ENCODE measurements around the gene GARIN5A. TPM values are rescaled to one million over a fixed set of nuclear protein-coding genes. Genes with fewer than 3 reads are reported as not detected.

The GARIN5A gene
- total and polyA plus RNA-seq, 12 donors: 1.2 to 4.3 (median 1.9) TPM

GRCh38 chr19:50428772-50429463, 47.7 kb downstream of the GARIN5A start:
- peaks cover 0 to 31% (median 20%) of the 10 kb centered on the region in 9 donors for H3K4me1 ChIP-seq
- H3K27ac ChIP-seq: peak overlapping the region in 1 of 10 donors; percentile 88
- no peak for TF ChIP-seq CTCF (IDR thresholded peaks at IDR 0.05)
- intact Hi-C loops (cut with DNase I): no loop called here
- ATAC-seq (no peak), DNase-seq (no peak)
- 78 to 88% methylated on average over 7 of the region's 7 CpGs for WGBS, 2 donors
- H3K9me3 ChIP-seq: no peaks in the 10 kb centered on the region
- H3K36me3 ChIP-seq: no peaks in the 10 kb centered on the region
- H3K4me3 ChIP-seq: no peak overlapping the region
- H3K27me3 ChIP-seq: peaks cover 0 to 38% (median 14%) of the 10 kb centered on the region in 7 donors

- peak overlapping the region in 9 of 10 donors; percentile 3 to 39 (median 33) for H3K4me3 ChIP-seq
- H3K36me3 ChIP-seq: no peaks in the 10 kb centered on the region
- peak overlapping the region in 6 of 10 donors; percentile 21 to 88 (median 33) for H3K27ac ChIP-seq
- H3K9me3 ChIP-seq: no peaks in the 10 kb centered on the region
- DNase-seq (peak; percentile 80 to 85), ATAC-seq (peak; percentile 37 to 82 (median 68))
- H3K4me1 ChIP-seq: peaks cover 0 to 31% (median 20%) of the 10 kb centered on the region in 9 donors
- TF ChIP-seq CTCF (IDR thresholded peaks at IDR 0.05): no peak
- WGBS, 2 donors: 3 to 7% methylated on average over 38 of the region's 38 CpGs
- peaks cover 0 to 29% (median 16%) of the 10 kb centered on the region in 7 donors for H3K27me3 ChIP-seq
- intact Hi-C loops (cut with DNase I): no loop called here
These were observed 48.6 kb downstream of the GARIN5A start for GRCh38 chr19:50427997-50428425.

GRCh38 chr19:50427318-50427925, 49.2 kb downstream of the GARIN5A start:
- DNase-seq (no peak), ATAC-seq (no peak)
- H3K36me3 ChIP-seq: no peaks in the 10 kb centered on the region
- H3K9me3 ChIP-seq: no peaks in the 10 kb centered on the region
- 83 to 85% methylated on average over 26 of the region's 26 CpGs for WGBS, 2 donors
- peaks cover 0 to 25% (median 17%) of the 10 kb centered on the region in 9 donors for H3K4me1 ChIP-seq
- peak overlapping the region in 5 of 10 donors; percentile 22 to 88 (median 43) for H3K27ac ChIP-seq
- intact Hi-C loops (cut with DNase I): no loop called here
- H3K4me3 ChIP-seq: peak overlapping the region in 7 of 10 donors; percentile 18 to 39 (median 34)
- TF ChIP-seq CTCF (IDR thresholded peaks at IDR 0.05): no peak
- H3K27me3 ChIP-seq: peaks cover 0 to 23% (median 13%) of the 10 kb centered on the region in 7 donors

GRCh38 chr19:50425581-50425980, 51.1 kb downstream of the GARIN5A start:
- TF ChIP-seq CTCF (IDR thresholded peaks at IDR 0.05): no peak
- peaks cover 0 to 12% (median 6%) of the 10 kb centered on the region in 9 donors for H3K4me1 ChIP-seq
- H3K4me3 ChIP-seq: no peak overlapping the region
- ATAC-seq (no peak), DNase-seq (no peak)
- H3K36me3 ChIP-seq: no peaks in the 10 kb centered on the region
- WGBS, 2 donors: 64 to 91% methylated on average over 7 of the region's 7 CpGs
- no peaks in the 10 kb centered on the region for H3K9me3 ChIP-seq
- no peak overlapping the region for H3K27ac ChIP-seq
- H3K27me3 ChIP-seq: peaks cover 0 to 33% (median 24%) of the 10 kb centered on the region in 7 donors
- intact Hi-C loops (cut with DNase I): no loop called here
